Erythroblast (primary cell): ENCODE data around the gene MDGA2.

Source experiments
- GATA1 ChIP-seq: IDR thresholded peaks from 2 replicates; pipeline ENCODE4 v1.6.1; 2011; ENCODE audit warnings: low read depth, mild to moderate bottlenecking, control low read depth, low read length, moderate library complexity
- POLR2A ChIP-seq: IDR thresholded peaks from 2 replicates; pipeline ENCODE4 v1.6.1; 2011; ENCODE audit warnings: mild to moderate bottlenecking, low read length

DNA sequence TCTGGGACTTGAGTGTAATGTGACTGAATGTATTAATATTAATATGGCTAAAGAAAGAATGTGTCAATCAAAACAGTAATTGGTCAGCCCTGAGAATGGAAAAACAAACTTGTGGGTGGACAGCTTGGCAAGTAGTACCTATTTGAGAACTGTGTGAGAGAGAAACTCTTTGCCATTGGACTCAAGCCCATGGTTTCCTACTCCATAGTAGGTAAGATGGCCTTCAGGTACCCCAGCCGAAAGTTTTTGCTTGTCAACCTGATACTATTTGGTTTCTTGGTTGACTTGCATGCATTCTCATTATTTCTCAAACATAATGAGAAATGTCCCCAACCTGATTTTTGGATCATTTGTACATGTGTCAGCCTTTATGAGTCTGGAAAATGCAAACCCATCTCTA is 391.1 kb downstream of the MDGA2 start:
- TF ChIP-seq POLR2A (no peak), GATA1 (no peak)
